Measurements from ENCODE around the gene OR4D2.

The OR4D2 gene

GRCh38 chr17:58176200-58176599, 9.4 kb downstream of the OR4D2 start:
- no peak for DNase-seq

DNA sequence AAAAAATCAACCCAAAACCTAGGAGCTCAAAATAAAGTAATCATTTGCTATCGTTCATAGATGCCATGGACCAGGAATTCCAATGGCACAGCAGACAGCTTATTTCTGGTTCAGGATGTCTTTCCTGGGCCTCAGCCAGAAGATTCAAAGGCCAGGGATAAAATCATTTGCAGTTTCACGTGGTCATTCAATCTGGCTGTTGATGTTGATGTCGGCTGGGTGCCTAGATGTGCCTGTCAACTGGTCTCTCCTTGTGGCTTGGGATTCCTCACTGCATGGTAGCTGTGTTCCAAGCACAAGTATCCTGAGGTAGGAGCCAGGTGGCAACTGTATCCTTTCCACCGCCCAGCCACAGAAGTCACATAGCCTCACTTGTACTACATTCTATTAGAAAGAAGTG, 15.0 kb downstream of the OR4D2 start:
- no peak for DNase-seq

DNA sequence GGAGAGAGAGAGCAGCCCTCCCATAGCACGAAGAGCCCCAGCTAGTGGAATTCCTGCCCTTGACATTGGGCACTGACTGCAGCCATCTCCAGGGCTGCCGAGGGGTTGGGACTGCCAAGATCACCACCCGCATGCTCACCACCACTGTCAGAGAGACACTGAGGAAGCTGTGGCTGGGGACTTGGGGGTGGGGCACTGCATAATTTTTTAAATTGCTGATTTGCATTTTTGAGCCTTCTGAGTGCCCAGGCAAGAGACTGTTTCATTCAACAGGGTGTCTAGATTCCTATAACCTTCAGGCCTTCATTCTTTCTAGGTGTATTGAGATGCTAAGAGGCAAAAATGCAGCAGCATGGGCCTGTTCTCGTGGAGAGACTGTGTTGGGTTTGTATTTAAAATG, 16.7 kb downstream of the OR4D2 start:
- no peak for DNase-seq

DNA sequence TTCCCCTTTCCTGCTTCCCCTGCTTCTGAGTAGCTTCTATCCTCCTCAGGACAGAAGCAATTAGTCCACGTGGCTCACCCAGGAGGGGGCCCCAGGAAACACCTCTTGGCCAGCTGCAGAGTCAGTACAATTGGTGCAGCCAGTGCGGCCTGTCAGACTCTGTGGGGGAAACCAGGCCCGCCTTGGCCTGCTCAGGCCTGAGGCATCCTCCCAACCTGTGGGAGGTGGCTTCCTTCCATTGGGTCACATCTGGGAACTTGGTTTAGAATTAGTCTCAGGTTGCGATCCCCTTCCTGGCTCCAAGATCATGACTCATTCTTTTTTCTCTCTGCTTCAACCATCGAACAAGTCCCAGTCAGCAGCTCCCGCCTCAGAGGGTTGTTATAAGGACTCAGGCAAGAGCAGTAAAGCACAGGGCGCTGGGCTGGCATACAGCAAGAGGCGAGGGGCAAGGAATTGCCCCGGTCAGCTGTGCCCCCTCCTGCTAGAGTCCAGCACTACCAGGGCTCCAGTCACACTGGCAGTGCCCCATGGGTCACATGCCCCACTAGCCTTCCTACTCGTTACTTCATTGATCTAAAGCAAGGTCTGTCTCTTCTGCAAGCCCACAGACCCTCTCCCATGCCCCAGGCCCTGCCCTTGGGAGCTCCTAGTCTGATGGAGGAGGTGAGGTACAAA, 17.7 kb downstream of the OR4D2 start:
- no peak for DNase-seq

- DNase-seq: no peak
These were observed 18.4 kb downstream of the OR4D2 start for GRCh38 chr17:58184986-58185761.

DNA sequence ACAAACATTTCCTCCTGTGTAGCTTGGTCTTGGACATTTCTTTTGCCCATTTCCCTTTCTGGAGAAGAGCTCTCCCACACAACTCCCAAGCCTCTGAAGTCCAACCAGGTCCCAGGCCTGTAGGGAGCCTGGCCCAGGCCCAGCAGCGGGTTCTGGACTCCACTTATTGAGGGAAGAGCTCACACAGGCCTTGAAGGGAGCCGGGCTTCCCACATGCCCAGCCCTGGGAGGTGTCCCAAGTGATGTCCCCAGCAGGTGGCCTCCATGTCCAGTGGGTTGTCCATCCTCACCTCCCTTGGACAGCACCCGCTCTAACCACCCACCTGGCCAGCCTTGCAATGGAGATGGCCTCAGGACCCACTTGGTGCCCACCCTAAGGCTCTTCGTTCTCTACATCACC, 19.8 kb downstream of the OR4D2 start:
- DNase-seq: no peak

- DNase-seq: no peak
These were observed 20.3 kb downstream of the OR4D2 start for GRCh38 chr17:58187063-58187462.

DNA sequence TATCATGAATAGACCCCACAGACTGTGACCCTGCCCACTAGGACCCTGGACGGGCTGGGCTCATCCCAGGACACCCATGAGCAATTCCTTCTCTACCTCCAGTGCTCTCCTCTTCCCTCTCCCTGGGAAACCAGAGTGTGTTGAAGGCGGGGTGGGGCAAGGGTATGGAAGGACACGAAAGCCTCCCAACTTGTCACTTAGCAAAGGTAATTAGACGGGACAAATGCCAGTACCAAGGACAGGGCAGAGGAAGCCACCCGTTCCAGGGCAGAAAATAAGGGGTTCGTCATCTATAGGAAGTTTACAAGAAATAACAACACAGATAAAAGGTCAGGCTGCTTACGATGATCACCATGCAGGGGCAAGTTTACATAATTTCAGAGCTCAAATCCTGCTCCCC, 20.9 kb downstream of the OR4D2 start:
- no peak for DNase-seq

- DNase-seq: no peak
These were observed 22.8 kb downstream of the OR4D2 start for GRCh38 chr17:58189436-58190146.

GRCh38 chr17:58191241-58191896, 24.6 kb downstream of the OR4D2 start:
- DNase-seq: no peak

DNA sequence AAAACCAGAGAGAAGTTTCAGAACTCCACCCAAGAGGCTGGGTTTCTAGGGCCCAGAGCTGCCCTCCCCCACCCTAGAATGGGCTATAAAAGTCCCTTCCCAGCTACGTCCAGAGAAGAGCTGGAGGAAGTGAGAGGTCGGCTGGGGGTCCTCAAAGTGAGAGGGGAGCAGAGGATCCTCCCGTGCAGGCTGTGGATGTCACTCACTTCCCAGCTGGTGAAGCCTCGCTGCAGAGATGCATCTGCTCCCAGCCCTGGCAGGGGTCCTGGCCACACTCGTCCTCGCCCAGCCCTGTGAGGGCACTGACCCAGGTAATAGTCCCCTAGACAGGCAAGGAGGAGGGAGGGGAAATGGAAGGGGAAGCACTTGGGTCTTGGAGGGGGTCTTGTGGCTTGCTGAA, 25.8 kb downstream of the OR4D2 start, which contains the start of gene EPX:
TSS of gene EPX (plus strand) at position 115 of the 400 bp plus-strand sequence. CDS start at position 236, 121 bp downstream.
- DNase-seq: no peak

- DNase-seq: no peak
These were observed 27.0 kb downstream of the OR4D2 start for GRCh38 chr17:58193641-58194255.

GRCh38 chr17:58195518-58196123, 28.8 kb downstream of the OR4D2 start:
- DNase-seq: no peak

- DNase-seq: no peak
These were observed 29.8 kb downstream of the OR4D2 start for GRCh38 chr17:58196610-58197009.

DNA sequence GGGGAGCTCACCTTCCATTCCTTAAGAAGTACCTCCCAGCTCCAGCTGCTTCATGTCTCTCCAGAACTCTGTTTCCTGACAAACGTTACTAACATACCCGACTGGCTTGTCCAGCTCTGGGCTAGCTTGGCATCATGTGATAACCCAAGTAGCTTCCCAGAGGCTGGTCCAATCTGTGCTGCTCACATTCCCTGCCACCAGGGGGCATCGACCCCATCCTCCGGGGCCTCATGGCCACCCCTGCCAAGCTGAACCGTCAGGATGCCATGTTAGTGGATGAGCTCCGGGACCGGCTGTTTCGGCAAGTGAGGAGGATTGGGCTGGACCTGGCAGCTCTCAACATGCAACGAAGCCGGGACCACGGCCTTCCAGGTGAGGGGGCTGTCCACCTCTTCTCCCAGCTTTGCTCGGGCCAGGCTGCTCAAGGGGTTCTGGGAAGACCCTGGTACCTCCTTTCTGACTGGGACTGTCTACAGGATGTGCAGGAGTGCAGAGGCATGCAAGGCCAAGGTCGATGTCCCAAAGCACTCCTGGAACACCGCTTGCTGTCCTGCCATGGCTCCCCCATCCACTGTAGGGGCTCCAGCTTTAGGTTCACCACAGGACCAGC, 33.3 kb downstream of the OR4D2 start:
- DNase-seq: peak; percentile 47

DNA sequence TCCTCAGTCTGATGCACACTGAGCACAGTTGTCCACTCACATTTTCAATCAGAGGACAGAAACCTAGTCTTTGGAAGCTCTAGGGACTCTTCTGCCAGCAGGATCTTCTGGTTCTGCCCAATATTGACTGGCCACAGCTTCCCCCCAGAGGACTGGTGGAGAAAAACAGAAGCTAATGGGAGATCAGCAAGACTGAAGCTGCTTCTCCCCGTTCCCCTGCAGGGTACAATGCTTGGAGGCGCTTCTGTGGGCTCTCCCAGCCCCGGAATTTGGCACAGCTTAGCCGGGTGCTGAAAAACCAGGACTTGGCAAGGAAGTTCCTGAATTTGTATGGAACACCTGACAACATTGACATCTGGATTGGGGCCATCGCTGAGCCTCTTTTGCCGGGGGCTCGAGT, 36.1 kb downstream of the OR4D2 start:
- no peak for DNase-seq

DNA sequence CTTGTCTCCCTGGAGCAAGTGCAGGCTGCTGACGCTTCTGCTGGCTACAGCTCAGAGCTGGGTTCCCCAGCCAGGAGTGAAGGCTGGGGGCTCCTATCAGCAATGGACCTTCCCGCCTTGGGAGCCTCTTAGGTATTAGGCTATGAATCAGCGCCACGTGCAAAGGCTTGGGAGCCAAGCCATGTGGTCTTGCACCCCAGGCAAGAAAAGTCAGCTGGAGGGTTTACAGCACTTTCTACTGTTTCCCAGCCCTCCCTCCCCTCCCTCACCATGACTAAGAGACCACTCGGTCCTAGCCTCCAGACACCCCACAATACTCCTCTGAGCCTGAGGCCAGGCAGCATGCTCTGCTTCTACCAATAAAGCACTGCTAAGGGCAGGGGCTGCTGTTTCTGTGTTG, 38.0 kb downstream of the OR4D2 start:
- no peak for DNase-seq

DNA sequence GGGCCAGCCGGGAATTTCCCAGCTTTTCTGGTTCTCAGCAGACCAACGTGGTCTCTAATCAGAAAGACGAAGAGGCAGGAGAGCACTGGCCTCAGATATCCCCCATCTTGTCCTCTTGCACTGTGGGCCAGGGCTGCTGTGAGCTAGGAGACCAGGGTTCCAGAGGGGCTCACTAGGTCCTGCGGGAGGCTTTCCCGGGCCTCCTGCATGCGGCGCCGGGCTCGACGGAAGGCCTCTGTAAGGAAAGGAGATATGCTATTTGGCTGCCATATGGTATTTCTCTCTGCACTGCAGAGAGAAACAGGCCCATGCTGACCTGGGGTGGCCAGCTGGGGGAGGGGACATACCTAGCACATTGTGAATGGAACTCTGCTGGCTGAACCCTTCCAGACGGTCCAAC, 39.2 kb downstream of the OR4D2 start:
- no peak for DNase-seq

GRCh38 chr17:58207451-58207850, 40.7 kb downstream of the OR4D2 start:
- no peak for DNase-seq

- DNase-seq: no peak
These were observed 41.6 kb downstream of the OR4D2 start for GRCh38 chr17:58208344-58208743.

DNA sequence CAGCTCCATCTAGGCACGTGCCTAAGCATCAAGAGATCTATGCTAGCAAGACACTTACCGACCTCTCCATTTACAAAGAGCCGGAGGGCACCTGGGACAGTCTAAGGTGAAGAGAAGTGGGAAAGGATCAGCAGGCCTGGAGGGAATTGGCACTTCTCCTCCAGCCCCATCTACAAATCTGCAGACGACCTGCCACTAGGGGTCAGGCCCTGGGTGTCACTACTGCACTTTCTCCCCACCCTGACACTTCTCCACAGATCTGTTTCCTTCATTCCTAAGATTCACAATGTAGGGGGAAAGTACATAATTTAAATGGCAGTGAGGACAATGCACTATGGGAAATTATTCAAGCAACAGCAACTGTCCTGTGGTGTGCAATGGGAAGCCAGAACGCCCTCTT, 44.1 kb downstream of the OR4D2 start:
- DNase-seq: no peak

DNA sequence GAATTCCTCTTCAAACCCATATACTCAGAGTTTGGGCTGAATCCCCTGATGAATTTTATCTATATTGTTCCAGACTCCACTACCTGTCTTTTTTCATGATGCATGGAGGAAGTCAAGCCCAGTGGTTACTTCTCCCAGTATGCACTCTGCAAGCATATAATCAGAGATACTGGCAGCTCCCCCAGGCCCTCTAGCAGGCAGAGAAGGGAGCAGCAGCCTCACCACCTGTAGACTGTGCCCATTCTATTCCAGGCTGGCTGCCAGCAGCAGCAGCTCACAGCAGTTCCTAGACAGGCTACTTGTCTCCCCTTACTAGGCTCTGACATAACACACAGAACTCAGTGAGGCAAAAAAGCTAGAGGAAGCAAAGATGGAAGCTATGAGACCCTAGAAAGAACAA, 48.9 kb downstream of the OR4D2 start:
- no peak for DNase-seq
